Suppressor macrophage (primary cell): ENCODE data around the gene FGR.

Experiments used
- DNase-seq, 4 experiments: peaks; one replicate each; pipeline ENCODE4 v3.0.0-alpha.2; 2020 to 2022

Gene FGR

DNA sequence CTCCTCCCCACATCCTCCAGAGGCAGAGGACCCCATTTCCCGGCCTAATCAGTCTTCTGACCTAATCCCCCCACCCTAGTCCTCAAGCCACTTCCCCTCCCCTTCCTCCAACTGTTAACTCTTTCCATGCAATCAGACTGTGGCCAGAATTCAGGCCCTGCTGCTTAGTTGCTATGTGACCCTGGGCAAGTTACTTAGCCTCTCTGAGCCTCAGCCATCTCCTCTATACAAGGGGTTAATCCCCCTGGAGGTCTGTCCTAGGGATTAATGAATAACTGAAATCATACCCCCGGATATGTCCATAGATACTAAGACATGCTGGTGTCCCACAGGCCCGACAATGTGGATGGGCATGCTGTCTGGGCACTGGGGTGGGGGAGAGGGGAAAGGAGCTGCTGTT is 49.3 kb downstream of the FGR start:
- DNase-seq: no peak

DNA sequence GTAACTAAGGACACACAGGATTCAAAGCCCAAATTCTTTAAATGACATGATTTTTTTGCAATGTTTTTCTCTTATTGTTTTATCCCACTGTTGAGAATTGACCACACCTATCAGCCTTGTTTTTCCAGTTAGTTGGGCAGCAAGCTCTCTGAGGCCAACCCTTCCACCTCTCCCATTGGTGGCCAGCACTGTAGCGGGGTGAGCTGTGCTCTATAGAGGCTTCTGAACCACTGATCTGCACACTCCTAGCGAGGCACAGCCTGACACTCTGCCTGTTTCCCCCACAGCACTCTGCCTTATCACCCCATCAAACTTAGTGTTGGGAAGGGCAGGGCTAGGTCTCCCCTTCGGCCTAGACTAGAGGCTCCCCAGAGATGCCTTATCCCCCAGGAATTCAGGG is 50.5 kb downstream of the FGR start:
- no peak for DNase-seq

DNA sequence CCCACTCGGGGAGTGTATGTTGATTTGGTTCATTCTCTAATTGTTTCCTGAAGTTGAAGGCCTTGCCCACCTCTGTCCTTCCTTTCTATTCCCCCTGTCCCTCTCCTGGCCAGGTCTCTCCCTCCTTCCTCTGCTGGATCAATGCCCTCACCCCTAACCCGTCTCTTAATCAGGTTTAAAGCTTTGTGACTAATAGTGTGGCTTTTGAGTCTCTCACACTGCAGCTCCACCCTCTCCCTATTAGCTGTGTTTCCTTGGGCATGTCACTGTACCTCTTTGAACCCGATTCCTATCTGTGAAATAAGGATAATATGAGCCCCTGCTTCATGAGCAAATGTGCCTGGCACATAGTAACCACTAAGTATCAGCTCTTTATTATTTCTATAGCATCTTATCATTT is 51.5 kb downstream of the FGR start:
- DNase-seq: no peak

- DNase-seq: peak in 3 of 4 experiments; percentile 36 to 68 (median 39)
Observed at GRCh38 chr1:27581823-27582243, 53.2 kb downstream of the FGR start.

DNA sequence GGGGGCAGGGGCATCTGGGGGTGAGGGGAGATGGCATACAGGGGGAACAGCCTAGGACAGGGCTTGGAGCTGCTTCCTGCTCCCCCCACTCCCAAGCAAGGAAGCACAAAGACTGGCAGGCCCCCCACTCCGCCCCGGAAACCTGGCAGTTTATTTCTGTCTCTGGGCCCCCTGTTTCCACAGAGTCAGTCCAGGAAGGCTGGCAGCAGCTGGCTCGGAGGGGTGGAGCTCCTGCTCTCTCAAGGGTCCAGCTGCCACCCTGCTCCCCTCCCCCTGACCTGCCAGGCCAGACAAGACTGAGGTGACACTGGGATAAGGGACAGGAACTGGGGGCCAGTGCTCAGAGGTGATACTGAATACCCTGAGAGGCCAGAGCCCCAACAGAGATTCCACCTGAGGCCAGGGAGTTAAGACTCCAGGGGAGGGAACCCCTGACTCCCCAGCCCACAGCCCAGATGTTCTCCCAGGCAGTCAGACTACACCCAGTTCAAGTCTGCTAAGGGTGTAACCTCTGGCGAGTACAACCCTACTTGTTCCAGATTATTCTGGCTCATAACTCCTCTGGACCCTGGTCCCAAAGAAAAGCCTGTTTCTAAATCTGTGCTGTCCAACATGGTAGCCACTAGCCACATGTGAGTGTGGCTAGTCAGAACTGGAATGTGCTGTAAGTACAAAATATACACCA is 57.3 kb downstream of the FGR start:
- no peak for DNase-seq

DNA sequence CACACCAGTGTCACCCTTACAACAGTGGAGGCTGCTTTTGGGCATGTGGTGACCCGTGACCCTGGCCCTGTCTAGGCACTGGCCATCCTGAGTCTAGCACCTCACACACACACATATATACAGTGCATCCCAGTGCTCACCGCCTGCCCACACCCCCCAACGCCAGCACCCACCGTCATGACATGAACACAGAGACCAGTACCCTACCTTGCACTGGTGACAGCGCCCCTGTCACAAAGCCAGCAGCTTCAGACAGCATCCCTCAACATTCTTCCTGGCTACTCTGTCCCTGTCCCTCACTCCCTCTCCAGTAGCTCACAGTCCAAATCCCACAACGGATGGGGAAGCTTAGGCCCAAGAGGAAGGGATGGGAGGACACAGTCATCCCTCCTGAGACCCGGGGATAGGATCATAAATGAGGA is 58.2 kb downstream of the FGR start:
- no peak for DNase-seq

DNA sequence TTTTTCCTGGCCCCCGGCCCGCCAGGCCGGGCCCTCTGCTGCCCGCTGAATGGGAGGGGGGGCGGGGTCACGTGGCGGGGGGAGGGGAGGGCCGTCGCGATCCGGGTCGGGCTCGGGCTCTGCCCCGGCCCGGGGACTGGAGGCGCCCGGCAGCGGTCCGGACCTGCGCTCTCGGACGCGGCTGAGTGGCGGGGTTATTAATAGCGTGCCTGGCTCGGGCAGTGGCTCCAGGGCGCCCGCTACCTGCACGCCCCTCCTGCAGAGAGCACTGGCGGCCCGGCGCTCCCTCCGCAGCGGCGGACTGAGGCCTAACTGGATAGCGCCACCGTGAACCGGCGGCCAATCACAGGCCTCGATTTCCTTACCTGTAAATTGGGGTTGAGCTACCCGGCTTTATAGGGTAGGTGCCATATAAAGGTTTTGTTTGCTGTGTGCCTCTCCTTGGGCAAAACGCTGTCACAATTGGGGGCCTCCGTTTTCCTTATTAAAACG is 59.1 kb downstream of the FGR start:
- peak in 1 of 4 experiments; percentile 16 for DNase-seq

GRCh38 chr1:27574871-27575831 is 59.8 kb downstream of the FGR start:
- peak in 2 of 4 experiments; percentile 23 to 37 for DNase-seq

- DNase-seq: no peak
Observed at GRCh38 chr1:27574001-27574781, 60.8 kb downstream of the FGR start.

- DNase-seq: no peak
Observed at GRCh38 chr1:27572679-27573426, 62.1 kb downstream of the FGR start.

DNA sequence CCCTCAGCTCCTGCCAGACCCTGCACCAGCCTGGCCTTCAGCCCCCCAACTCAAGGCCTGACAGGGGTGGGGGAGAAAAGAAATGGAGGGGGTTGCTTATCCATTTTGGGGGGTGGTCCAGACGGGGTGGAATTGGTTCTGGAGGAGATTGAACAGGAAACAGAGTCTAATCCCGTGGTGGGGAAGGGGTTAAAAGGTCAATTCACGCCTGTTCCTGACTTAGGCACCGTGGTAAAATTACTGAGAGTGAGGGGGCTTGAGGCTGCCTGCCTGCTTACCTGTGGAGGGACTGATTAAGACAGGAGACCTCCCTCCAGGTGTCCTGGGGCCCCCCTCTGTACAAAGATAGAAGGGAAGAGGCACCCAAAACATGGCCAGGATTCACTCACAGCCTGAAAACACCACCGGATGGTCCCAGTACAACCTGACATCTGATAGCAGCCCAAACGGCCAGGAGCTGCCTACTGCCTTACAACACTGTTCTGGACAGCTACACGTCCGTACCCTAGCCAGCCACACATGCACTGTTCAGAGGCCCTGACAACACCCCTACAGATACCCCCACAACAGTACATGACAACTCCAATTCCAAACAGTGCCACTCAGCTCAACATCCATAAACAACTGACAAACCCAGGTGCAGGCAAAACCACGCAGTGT is 62.8 kb downstream of the FGR start:
- DNase-seq: no peak

DNA sequence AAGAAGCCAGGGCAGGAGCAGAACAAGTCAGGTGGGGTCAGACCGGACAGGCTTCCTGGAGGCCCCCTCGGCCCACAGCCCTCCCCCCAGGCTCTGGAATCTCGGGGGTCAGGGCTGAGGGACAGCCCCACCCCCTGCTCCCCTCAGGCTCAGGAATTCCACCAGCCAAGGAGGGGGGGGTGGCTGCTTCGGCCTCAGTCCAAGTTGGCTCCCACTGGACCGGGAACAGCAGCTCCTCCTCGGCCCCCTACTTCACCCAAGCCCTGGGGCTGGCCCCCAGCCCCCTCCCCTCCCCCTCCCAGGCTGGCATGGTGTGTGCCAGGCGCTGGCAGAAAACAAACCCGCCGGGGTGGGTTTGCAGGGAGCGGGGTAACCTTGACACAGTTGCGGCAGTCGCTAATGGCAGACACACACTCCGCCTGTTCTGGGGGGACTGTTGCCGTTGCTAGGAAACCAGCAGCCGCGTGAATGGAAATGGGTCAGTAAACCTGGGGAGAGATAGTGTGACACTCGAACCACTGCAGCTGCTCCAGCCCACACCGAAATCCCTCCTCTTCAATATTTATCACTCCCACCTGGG is 63.5 kb downstream of the FGR start:
- no peak for DNase-seq

DNA sequence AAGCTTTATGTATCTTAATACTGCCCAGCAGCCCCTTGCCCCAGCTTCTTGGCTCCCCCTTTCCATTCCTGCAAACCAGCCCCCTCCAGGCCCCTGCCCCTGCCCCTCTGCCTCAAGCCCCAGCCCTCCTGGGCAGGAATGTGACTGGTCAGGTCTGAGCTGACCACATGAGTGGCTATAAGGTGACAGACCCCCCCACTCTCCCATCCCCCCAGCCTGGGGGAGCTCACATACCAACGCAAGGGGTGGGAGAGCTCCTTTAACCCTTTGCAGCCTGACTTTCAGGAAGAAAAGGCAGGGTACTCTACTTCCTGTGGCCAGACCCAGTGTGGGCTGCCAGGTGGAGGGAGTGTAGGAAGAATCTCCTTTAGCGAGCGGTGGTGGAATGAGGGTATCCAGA is 64.2 kb downstream of the FGR start:
- DNase-seq: no peak

DNA sequence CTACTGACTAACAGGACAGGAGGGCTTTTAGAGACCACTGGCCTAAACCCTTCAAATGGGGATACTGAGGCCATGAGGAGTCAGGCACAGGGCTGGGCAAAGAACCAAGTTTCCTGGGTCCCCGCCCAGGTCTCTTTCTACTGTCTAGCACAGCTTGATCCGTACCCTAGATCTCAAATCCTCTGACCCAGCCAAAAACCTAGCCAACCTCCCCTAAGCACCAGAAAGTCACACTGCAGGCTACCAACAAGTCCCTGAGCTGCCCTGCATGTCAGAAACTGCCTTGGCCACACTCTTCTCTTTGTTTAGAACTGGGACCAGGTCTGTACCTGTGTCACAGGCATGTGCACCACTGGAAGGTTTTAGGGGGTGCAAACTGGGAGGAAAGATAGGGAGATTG is 64.6 kb downstream of the FGR start:
- no peak for DNase-seq

DNA sequence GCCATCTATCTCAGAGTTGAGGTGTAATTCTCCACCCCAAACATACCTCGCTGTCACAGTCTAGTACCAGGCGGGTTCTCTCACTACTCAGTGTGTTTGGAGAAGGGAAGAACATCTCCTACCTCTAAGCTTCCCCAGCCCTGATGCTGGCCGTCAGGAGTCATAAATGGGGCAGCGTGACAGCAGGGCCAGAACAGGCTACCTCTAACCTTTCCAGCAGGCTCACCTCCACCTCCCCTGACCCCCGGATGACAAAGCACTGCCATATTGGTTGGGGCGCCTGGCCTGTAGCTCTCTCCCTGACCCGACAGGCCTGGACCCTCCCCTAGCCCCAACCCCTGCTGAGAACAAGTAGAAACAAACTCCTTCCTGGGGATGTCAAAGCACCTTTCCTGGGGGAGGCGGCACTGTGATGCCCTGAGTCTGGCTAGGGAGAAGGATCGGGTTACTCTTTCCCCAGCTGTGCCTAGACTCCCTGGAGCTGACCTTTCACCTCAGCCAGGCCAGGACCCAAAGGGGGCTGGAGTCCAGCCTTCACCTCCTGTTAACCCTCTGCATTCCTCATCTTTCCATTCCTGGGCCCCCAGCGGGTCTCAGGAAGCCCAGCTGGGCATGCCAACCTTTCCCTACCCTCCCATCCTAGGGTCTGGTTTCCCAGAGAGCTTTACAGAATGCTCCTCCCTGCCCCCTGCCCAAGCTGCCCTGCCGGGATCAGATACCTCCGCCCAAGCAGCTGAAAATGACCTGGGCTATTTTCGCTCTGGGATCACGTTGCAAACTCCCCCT is 65.3 kb downstream of the FGR start:
- no peak for DNase-seq

DNA sequence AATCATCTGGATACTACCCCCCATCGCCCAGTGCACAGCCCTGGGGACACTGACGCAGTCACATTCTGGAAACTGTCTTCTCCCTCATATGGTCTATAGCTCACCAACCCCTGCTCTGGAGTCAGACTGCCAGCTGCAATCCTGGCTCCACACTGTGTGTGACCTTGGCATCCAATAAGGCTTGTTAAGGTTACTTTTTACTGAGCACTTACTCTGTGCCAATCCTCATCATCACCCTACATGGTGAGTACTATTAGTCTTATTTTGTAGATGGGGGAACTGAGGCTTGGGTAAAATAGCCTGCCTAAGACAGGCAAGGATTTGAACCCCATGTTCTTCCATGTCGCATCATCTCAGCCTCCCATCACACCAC is 65.9 kb downstream of the FGR start:
- peak in 1 of 4 experiments; percentile 7 for DNase-seq

- peak; percentile 78 to 95 (median 86) for DNase-seq
Observed at GRCh38 chr1:27568300-27569087, 66.5 kb downstream of the FGR start.

DNA sequence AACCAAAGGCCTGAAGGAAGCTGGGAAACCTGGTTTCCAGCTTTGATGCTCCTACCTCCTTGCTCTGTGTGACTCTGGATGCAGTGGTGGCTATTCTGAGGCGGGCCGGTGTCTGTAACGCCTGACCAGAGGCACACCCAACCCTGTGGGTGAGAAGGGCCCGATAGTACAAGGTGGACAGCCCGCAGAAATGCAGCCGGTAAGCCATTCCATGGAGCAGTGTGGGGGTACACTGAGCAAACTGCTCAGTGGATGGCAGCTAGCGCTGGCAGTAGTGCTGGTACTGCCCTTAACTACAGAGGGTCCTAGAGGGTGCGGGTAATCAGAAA is 67.0 kb downstream of the FGR start:
- DNase-seq: no peak

DNA sequence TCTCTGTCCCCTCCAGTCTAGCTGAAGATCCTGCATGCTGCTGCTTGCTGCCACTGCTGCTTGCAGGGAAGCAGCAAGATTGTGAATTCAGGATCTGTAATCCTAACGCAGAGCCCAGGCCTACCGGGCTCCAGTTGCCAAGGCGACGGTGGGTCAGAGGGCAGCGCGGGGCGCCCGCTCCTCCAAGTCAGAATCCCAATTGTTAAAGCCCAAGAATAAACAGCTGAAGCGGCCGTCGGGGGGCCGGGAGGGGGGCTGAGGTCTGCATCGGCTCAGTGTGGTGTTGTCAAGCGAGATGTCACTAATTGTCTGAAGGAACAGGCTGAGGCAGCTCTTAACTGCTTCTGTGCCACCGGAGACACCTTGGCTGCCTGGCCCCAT is 67.8 kb downstream of the FGR start:
- no peak for DNase-seq
